ENCODE measurements around the gene LGALS3BP. TPM values are rescaled to one million over a fixed set of nuclear protein-coding genes. Genes with fewer than 3 reads are reported as not detected.

LGALS3BP gene
- polyA plus RNA-seq, 3 donors = 131 to 160 (median 143) TPM

DNA sequence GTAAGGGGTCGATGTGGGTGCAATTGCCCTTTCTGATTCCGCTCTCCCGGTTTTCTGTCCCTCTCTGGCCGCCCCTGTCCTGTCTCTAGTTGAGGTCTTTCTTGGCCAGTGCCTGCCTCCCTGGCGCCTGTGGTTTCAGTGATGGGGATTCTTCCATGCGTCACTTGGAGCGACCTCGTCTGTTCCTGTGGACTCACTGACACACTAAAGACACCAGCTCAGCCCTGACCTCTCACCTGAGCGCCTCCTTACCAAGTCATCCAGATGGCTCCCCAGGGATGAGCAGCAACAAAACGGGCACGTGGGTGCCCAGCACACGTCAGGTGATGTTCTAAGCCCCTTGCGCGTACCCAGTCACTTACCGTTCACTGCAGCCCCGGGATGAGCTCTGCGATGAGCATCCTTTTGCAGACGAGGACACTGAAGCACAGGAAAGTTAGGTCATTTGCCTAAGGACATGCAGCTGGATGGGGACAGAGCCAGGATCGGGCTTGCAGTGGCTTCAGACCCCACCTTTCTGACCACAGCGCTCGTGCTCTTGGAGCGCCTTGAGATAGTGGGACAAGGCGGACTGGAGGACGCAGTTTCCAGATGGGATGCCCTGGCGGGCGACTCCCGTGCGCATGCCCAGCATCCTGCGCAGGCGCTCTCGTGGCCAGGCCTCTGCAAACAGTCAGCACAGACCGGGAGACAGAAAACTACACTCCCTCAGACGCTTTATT, 11.5 kb upstream of the LGALS3BP start:
- no peak for DNase-seq

DNA sequence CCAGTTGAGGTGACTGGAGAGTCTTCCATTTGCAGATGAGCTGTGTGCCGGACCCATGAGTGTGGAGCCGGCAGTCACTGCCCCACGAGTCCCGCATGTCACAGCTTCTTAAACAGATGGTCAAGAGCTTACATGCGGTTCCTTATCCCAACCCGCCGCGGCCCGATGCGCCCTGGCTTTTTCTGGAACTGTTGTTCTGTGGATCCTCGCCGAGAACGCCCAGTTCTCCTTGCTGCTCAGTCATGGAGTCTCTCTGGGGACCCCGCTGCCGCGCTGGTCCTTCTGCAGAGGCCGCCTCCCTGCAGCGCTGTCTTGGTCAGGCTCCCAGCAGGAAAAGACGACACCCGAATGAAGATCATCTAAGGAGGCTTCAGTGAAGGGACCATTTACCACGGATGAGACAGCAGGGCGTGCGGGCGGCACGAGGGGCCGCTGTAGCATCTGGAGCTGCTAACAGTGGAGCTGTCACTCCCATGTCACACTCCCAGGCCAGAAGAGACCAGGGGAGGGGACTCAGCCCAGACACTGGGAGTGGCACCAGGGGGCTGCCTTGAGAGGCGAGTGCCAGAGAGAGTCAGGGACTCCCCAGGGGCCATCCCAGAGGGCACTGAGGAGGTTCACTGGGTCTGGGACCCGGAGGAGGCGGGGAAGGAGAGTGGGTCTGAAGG, 10.8 kb upstream of the LGALS3BP start:
- DNase-seq = no peak

DNA sequence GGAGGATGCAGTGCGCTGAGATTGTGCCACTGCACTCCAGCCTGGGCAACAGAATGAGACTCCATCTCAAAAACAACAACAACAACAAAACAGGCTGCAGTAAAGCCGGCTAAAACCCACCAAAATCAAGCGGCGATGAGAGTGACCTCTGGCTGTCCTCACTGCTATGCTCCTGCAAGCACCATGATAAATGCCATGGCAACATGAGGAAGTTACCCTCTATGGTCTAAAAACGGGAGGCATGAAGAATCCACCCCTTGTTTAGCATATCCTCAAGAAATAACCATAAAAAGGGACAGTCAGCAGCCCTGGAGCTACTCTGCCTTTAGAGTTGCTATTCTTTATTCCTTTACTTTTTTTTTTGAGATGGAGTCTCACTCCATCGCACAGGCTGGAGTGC, 8.4 kb upstream of the LGALS3BP start:
- DNase-seq = no peak

DNA sequence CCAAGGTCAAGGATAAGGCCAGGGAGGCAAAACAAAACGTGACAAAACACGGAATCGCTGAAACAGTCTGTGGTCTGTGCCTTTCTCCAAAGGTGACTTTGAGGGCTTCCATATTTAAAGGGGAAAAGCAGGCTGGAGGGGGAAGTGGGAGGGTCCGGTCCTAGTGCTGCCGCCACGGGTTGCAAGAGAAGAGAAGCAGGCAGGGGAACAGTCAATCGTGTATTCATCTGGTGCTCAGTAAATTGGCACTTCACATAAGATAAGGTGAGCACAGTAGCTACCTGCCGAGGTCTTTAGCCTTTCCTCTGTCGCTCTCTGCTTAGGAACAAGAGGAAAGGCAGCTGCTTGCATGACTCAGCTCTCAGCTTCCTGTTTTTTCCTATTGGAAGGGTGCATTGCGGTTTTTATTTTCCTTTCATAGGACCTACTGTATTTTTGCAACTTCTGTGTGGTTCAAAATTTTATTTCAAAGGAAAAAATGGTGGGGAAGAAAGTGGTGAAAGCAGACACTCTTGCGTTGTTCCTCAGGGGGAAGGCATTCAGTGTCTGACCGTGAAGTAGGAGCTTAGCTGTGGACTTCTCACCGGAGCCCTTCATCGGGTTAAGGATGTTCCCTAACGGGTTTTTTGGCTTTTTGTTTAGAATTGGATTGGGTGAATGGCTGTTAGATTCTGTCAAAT, 7.1 kb upstream of the LGALS3BP start:
- DNase-seq = no peak

DNA sequence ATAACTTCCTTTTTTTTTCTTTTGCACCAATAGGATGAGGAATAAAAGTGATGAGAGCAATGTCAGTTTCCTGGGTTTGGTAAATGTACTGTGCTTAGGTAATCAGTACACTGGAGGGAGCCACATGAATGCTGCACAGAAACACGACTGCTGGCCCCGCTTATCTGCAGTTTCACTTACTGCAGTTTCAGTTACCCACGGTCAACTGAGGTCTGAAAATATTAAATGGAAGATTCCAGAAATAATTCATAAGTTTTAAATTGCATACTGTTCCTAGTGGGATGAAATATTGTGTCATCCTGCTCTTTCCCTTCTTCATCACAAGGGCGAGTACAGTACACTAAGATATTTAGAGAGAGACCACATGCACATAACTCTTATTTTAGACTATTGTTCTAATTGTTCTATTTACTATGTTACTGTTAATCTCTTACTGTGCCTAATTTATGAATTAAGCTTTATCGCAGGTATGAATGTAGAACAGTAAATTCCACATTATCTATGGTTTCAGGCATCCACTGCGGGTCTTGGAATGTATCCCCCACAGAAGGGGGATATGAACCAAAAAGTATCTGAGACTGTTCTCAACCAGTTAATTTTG, 6.4 kb upstream of the LGALS3BP start:
- DNase-seq = no peak

DNA sequence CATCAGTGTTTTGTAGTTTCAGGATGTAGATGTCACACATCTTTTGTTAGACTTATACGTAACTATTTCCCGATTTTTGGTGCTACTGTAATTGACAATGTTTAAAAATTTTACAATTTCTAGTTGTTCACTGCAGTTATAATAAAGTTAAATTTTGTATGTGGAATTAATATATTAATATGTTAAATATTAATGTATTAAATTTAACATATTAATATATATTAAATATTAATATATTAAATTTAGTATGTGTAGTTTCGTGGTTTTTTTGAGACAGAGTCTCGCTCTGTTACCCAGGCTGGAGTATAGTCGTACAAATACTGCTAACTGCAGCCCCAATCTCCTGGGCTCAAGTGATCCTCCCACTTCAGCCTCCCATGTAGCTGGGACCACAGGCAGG, 5.7 kb upstream of the LGALS3BP start:
- DNase-seq = no peak

DNA sequence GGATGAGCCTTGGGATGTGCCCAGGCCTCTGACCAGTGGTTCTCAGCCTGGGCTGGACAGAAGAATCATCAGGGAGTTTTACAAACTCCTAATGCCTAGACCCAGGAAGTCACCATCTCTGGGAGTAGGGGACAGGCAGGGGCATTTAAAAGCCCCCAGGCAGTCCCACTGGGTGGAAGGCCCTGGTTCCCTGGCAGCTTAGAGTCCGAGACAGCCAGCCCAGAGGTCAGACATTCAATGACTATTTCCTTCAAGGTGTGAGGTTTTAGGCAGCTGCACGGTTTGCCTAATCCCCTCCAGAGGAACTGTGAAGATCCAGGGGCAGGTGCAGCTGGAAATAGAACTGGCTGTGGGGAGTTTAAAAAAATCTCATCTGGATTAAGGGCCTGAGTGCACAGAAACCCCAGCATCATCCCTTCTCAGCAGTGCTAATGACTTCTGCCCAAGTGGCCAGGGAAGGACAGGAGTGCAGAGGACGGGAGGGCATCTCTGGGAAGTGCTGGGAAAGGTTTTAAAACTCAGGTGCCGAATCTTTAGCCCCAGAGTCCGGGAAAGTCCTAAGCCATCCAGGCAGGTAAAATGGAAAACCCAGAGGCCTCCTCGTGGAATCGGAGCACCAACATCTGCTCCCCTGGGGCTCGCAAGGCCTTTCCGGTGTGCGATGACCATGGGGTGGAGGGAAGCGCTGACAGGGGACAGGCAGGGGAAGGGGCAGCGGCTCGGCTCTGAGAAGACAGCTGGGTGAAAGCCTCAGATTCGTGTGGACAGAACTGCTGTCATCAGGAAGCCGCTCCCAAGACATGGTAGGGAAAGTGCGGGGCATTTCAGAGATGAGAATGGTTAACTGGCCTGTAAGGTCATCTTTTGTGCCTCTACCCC, 1.5 kb upstream of the LGALS3BP start:
- no peak for DNase-seq

DNA sequence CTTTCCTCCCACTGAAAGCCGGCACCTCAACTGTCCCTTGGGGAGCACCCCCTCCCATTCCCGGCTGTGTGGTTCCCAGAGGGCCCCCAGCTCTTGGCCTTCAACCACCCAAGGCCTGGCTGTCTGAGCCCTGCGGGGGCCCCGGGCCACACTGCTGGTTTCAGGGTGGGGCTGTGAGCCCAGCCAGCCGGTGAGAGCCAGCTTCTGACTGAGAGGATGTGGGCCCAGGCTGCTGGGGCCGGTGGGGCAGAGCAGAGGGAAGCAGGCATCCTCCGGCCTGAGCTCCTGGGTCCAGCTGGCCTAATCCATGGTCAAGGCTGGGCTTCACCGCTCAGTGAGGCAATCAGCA, 875 bp upstream of the LGALS3BP start:
- DNase-seq = no peak

DNA sequence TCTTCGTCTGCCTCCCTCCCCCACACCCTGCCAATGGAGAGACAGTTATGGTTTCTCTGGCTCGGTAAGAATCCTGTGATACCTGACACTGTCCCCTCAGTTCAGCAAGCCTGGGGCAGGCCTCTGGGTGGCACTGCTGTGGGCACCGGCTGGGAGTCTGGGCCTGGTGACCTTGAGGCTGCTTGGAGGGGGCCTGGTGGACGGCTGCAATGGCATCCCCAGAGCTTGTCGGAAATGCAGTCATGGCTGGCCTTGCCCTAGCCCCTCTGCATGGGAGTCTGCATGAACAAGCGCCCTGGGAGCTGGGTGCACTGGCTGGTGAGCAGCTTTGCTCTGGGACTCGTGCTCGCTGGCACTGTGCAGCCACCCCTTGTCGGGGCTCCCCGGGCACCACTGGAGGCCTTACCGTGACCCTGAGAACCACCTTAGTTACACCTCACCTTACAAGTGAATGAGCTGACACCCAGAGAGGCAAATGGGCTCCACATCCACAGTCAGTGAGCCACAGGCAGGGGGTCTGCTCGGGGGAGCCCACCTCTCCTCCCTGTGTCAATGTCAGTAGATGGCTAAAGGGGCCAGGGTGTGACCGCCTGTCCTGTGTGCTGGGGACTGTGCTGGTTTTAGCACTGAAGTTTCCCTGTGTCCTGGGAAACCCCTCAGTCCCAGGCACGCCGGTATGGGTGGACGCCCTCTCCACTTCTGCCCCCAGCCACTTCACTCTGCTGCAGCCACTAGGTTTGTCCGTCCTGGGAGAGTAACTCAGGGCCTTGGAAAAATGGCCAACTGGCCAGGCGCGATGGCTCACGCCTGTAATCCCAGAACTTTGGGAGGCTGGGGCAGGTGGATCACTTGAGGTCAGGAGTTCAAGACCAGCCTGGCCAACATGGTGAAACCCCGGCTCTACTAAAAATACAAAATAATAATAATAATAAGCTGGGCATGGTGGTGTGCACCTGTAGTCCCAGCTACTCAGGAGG, 1.4 kb downstream of the LGALS3BP start:
- DNase-seq = no peak

DNA sequence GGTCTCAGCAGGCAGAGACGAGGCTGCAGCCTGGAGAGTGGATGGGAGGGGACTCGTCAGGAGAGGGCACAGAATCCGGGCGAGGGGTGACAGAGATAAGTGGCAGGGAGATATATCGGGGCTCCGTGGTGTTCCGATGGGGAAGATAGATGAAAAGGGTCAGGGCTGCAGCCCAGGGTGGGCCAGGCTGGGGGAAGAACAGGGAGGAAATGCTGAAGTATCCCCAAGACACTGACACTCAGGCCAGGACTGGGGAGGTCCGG, 2.1 kb downstream of the LGALS3BP start:
- DNase-seq = no peak

DNA sequence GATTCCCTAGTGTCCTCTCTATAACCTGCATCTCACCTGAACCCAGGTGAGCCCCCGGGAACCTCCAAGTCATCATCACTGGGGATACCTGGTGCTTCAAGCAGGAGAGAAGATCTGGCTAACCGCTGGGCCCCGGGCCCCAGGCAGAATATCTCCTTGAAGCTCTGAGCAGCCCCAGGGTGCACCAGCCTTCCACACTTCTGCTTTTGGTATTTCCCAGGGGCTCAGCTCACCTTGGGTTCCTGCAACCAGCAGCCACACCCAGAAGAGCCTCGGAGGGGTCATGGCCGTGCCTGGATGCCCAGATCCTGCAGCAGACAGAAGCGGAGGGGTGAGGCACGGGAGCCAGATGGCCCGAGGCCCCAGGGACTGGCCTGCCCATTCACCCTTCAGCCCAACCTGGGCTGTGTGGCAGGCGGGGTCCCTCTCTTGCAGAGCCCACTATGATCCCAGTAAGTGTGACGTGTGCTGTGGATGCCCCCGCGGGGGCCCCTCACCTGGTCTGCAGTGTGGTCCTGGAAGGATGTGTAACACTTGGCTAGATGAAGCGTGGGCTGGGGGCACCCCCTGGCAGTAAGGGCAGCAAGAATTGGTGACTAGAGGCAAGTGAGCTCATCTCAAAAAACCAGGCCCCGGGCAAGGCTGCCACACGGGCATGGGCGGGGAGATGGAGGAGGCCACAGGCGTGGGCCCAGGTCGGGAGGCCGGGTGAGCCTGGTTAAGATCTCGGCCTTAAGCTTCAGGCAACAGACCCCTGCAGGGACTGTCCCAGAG, 2.6 kb downstream of the LGALS3BP start:
- no peak for DNase-seq

DNA sequence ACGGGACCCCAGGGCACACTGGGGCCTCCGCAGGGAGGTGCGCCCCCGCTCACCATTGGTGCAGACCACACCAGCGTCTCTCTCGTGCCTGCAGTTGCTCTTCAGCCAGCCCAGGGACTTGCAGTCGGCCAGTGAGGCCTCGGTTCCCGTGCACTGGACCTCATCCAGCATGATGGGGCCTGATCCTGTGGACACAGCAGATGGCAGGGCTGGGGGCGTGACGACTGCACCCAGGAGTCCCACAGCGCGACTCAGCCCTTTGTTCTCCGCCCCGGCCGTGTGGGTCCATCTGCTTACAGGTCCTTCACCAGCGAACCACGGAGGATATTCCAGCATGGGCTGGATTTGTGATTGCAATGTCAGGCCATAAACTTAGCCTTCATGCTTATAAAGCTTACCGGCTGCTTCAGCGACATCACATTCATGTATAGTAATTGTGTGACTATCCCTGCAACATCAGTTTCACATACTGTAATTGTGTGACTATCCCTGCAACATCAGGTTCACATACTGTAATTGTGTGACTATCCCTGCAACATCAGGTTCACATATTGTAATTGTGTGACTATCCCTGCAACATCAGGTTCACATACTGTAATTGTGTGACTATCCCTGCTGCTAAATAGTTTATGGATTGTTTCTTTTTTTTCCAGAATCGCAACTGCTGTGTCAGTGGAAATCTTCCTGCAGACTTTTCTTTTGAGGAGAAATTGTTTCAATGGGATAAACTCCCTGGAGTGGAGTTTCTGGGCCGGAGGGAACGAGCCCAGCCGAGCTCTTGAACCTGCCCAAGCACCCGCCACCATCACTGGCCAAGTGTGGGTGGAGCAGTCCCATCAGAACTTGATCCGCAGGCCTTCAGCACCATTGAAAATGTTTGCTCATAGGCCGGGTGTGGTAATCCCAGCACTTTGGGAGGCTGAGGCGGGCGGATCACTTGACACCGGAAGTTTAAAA, 4.8 kb downstream of the LGALS3BP start:
- DNase-seq = peak; percentile 64

DNA sequence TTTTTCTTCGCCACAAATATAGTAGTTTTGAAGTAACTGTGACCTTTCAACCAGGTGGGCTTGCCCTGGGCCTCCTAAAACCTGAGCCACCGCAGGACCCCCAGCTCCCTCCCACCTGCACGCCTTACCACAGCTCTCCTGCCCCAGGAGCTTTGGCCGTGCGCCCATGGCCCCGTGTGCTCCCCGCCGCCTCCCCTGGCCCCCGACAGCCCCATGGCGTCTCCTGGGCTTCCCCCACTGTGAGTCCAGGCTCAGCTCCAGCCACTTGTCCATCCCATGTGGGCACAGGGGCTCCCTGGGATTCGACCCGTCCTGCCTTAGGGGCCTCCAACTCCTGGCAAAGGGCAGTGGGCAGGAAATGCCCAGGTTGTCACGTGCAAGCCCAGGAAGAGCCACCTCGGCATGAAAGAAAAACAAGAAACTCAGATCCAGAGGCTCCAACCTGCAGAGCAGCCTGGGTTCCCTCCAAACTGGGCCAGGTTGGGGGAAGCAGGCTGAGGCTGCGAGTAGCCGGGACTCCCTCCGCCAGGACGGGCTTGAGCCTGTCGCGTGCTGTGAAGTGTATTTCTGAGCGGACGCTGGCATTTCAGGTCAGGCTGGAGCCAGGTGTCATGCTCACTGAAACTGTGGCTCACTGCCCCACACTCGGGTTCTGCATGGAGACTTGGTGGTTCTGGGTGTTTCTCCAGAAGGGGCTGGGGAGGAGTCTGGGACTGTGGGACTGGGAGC, 5.8 kb downstream of the LGALS3BP start:
- DNase-seq = no peak

DNA sequence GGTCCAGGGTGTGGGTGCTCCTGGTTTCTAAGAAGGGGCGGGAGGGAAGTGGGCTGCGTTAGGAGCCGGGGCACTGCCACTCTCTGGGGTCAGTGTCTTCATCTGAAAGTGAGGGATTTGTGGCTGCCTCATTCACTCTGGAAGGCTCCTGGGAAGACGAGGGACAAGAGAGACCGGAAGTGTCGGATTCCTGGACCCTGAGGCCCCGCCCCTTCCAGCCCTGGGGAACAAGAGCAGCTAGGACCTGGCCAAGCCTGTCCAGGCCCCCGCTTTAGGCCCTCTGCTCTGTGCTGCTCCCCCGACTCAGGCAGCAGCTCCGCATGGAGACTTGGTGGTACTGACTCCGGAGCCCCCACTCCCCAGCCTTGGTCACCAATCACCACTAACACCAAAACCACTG, 6.5 kb downstream of the LGALS3BP start:
- no peak for DNase-seq

DNA sequence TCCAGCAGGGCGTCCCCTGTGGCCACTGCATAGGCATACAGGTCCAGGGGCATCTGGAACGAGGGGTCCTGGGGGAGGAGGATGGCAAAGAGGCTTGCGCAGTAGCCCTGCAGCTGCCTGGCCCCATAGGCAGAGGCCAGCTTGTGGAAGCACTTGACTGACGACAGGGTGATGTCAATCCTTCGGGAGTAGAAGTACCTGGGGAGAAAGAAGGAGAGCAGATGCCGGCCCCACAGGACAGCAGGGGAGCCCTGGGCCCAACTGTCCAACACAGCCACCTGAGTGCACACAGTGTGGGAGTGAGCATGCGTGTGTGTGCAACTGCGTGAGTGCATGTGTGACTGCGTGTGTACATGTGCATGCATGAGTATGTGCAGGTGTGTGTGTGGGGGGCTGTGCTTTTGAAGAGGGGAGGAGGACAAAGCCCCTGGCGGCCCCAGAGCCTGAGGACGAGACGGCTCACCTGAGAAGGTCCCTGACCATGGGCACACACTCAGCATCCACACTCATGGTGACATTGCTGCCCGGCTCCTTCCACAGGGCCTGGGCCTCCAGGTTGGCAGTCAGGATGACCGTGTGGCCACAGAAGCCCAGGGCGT, 7.1 kb downstream of the LGALS3BP start:
- no peak for DNase-seq

DNA sequence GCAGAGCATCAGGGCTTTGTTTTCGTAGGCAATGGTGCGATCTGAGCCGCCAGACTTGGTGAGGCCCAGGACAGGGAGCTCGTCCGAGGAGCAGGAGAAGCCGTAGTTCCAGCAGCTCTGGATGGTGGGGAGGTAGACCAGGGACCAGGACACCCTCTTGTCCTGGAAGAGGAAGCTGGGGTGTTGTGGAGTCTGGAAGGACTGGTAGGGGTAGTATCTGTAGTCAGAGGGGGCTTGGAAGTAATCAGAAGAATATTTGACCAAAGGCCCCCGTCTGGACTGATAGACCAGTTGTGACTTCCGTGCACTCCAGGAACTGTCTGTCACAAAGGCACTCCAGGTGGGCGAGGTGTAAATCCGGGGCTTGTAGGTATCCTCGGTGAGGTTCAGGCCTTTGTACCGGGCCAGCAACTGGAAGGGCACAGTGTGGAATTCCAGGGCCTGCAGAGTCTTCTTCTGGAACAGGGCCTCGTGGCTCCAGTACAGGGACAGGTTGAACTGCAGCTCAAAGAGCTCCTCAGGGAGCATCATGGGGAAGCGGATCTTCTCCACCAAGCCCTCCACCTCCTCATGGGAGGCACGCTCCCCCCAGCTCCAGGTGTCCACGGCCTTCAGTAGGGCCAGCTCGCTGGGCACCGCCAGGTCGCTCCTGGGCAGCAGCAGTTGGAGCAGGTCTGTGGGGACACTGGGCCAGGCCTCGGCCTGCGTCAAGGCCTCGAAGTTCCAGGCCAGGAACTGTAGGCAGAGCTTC, 7.8 kb downstream of the LGALS3BP start:
- no peak for DNase-seq
